Right lobe of liver (tissue), 6 donors: Measurements from ENCODE around the gene CCM2. TPM values are rescaled to one million over a fixed set of nuclear protein-coding genes. Genes with fewer than 3 reads are reported as not detected.

Source experiments
- ATAC-seq, 4 donors: fragments of 200-7000 bp; cut with Tn5 transposase; one replicate each; pipeline ENCODE4 v1.9.1; 2020; ENCODE audit warnings: mild to moderate bottlenecking in 4 of 4, moderate library complexity in 4 of 4
- DNase-seq, 3 donors: peaks; one replicate each; pipeline ENCODE4 v3.0.0-alpha.2; 2020
- H3K27ac ChIP-seq, 3 donors: fragments of 200-600 bp; one replicate each; pipeline ENCODE4 v1.8.0; 2022
- H3K27me3 ChIP-seq, 2 donors: fragments of 200-600 bp; one replicate each; pipeline ENCODE4 v1.8.0; 2022
- H3K36me3 ChIP-seq, 4 donors: fragments of 200-600 bp; sonication (generic) in 1 of 4; one replicate each; pipeline versions ENCODE4 v1.5.1 to v1.8.0; 2017 to 2022; ENCODE audit warnings: control low read depth in 1 of 4
- H3K4me1 ChIP-seq, 4 donors: fragments of 200-600 bp; sonication (generic) in 1 of 4; one replicate each; pipeline versions ENCODE4 v1.5.1 to v1.8.0; 2017 to 2022; ENCODE audit warnings: control low read depth in 1 of 4
- H3K4me3 ChIP-seq, 3 donors: fragments of 200-600 bp; one replicate each; pipeline ENCODE4 v1.8.0; 2022
- H3K9me3 ChIP-seq, 4 donors: fragments of 200-600 bp; sonication (generic) in 1 of 4; one replicate each; pipeline versions ENCODE4 v1.5.1 to v1.8.0; 2017 to 2022; ENCODE audit warnings: control low read depth in 1 of 4
- POLR2A ChIP-seq: fragments of 450-650 bp; IDR thresholded peaks from one replicate; pipeline ENCODE4 v1.6.1; 2017; ENCODE audit warnings: antibody characterized with exemption, mild to moderate bottlenecking
- WGBS: methylation state at CpG from one replicate; pipeline ENCODE4 v1.1.6; 2018; ENCODE audit warnings: low coverage, low lambda C conversion rate; ENCODE audit not compliant: insufficient coverage; ENCODE audit errors: missing lambda C conversion rate; 5-methylcytosine and 5-hydroxymethylcytosine counted together
- intact Hi-C, 2 donors: fragments of 100-400 bp; cut with DNase I; formaldehyde crosslinking; loops; one replicate each; pipeline versions ENCODE4 v1.11.2 to v1.14.1; 2022
- total RNA-seq, 6 experiments: library from RNA; depleted of rRNA in 2 of 6; stranded (reverse); fragments of >200 nt in 2 of 6; fragmentation: NEBNext Ultra II Directional in 3 of 6; extraction: Animal tissue kit (Norgen Biotek cat#: 25700) in 3 of 6; gene quantifications; one replicate each; pipeline versions ENCODE4 v1.1.0 to v1.2.4, GENCODE V29; 2016 to 2023
- TF ChIP-seq, protein P1 (sequence below), 4 donors: fragments of 200-600 bp in 3 of 4; fragments of 450-650 bp in 1 of 4; IDR thresholded peaks; one replicate each; pipeline versions ENCODE4 v1.5.1 to v1.8.0; 2016 to 2022; ENCODE audit warnings: antibody characterized with exemption in 4 of 4, mild to moderate bottlenecking in 2 of 4
- donor health status: DM: no; HTN: yes; CAD: no.
- donor health status: DM: no; HTN: no; CAD: no.
- donor health status: DM: no; HTN: no; CAD: no.
- donor health status: DM: no; HTN: yes; CAD: no.
- donor health status: DM: no; HTN: yes; CAD: no.

CCM2 gene
- total RNA-seq, 6 experiments from 2014 or later = 29.4 to 70.7 (median 37.9) TPM

DNA sequence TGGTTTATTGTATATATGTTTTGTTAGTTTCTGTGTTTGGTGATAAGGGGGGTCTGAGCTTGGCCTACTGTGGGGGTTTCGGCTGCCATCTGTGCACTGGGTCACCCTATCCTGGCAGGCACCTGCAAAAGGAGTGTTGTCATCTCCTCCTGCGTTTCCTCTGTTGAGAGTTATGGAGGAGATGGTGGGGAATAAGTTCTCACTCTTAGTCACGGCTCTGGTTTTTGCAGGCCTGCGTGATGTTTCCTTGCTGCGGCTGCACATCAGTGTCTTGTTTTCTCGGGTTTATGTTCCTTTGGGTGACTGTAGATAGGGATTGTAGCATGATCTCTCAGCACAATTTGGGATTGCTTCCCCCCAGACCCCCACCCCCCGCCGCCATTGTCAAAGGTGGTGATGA is 36.8 kb downstream of the CCM2 start:
- H3K4me3 ChIP-seq = no peak overlapping the region

DNA sequence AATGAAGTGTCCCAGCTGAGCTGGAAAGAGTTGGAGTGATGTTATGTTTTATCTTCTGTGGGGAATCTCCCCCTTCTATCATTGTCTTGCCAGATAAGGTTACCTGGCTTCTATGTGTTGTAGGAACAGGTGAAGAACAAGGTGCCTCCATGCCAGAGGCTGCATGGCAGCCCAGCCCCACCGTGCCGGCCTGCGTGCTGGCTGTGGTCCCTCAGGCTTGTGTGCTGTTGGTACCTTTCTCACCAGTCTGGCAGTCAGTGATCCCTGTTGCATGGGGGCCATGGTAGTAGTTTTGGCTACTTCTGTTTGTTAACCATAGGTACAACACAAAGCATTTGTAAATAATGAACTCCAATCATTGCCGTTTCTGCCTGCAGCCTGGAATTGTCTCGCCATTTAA is 37.9 kb downstream of the CCM2 start:
- no peaks in the 10 kb centered on the region for H3K9me3 ChIP-seq
- no peaks in the 10 kb centered on the region for H3K27me3 ChIP-seq
- TF ChIP-seq, protein P1, sequence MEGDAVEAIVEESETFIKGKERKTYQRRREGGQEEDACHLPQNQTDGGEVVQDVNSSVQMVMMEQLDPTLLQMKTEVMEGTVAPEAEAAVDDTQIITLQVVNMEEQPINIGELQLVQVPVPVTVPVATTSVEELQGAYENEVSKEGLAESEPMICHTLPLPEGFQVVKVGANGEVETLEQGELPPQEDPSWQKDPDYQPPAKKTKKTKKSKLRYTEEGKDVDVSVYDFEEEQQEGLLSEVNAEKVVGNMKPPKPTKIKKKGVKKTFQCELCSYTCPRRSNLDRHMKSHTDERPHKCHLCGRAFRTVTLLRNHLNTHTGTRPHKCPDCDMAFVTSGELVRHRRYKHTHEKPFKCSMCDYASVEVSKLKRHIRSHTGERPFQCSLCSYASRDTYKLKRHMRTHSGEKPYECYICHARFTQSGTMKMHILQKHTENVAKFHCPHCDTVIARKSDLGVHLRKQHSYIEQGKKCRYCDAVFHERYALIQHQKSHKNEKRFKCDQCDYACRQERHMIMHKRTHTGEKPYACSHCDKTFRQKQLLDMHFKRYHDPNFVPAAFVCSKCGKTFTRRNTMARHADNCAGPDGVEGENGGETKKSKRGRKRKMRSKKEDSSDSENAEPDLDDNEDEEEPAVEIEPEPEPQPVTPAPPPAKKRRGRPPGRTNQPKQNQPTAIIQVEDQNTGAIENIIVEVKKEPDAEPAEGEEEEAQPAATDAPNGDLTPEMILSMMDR (IDR thresholded peaks at IDR 0.05) = no peak
- TF ChIP-seq POLR2A = no peak
- no peak overlapping the region for H3K27ac ChIP-seq
- H3K4me1 ChIP-seq = peaks cover 0 to 28% (median 11%) of the 10 kb centered on the region in 4 donors
- WGBS = 100% methylated on average over 2 of the region's 5 CpGs
- H3K36me3 ChIP-seq = peaks cover 0 to 34% (median 14%) of the 10 kb centered on the region in 4 donors
- H3K4me3 ChIP-seq = no peak overlapping the region
- ATAC-seq (no peak), DNase-seq (no peak)
- intact Hi-C loops = no loop called here

More for the DNA sequence above, 36.8 kb downstream of the CCM2 start:
- ATAC-seq = no peak
- TF ChIP-seq, protein P1 (IDR thresholded peaks at IDR 0.05) = no peak
- no peak for TF ChIP-seq POLR2A
- no peaks in the 10 kb centered on the region for H3K9me3 ChIP-seq
- no peaks in the 10 kb centered on the region for H3K27me3 ChIP-seq
- H3K36me3 ChIP-seq = peaks cover 0 to 34% (median 12%) of the 10 kb centered on the region in 4 donors
- H3K4me1 ChIP-seq = peaks cover 0 to 28% (median 12%) of the 10 kb centered on the region in 4 donors
- DNase-seq = no peak
- intact Hi-C loops = no loop called here
- 52% methylated on average over 5 of the region's 8 CpGs for WGBS
- no peak overlapping the region for H3K27ac ChIP-seq

DNA sequence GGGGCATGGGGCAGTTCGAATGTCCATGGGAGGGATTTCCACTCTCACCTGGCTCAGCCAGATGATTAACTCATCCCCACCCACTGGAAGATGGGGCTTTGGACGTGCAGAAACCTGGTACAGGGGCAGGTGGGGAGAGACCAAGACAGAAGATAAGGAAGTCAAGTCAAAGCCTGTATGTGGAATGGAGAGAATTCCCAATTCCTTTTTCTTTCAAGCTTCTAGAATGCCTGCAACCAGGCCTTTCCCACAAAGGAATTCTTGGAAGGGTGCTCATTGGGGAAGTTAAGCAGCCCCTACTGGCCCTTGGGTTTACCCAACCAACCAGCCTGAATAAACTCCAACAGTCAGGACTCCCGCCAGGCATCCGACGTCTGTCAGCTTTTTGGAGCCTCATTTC is 39.1 kb downstream of the CCM2 start:
- Histone ChIP-seq H3K9me3 (no peaks in the 10 kb centered on the region), H3K27me3 (no peaks in the 10 kb centered on the region), H3K4me3 (no peak overlapping the region), H3K27ac (no peak overlapping the region), H3K36me3 (peaks cover 0 to 34% (median 14%) of the 10 kb centered on the region in 4 donors), H3K4me1 (peaks cover 0 to 16% (median 7%) of the 10 kb centered on the region in 4 donors)
- intact Hi-C loops = no loop called here
- WGBS = 57% methylated on average over 5 of the region's 5 CpGs
- DNase-seq (no peak), ATAC-seq (no peak)
- no peak for TF ChIP-seq POLR2A
- TF ChIP-seq, protein P1 (IDR thresholded peaks at IDR 0.05) = no peak

DNA sequence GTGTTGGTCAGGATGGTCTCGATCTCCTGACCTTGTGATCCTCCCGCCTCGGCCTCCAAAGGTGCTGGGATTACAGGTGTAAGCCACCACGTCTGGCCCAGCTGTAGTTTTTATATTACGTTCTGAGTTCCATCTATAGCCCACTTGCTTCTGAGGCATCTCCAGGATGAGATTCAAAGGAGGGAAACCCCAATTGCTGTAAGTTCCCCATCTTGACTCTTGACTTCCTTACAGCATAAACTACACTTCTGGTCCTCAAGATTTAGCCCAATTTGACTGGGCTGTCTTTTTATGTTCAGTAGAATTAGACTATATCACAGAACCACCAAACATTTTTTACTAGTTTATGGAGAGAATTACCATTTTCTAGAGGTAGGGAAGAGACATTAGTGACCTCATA is 44.3 kb downstream of the CCM2 start:
- Histone ChIP-seq H3K4me3 (no peak overlapping the region), H3K4me1 (no peaks in the 10 kb centered on the region), H3K27me3 (no peaks in the 10 kb centered on the region), H3K9me3 (no peaks in the 10 kb centered on the region), H3K36me3 (peaks cover 0 to 27% (median 11%) of the 10 kb centered on the region in 4 donors), H3K27ac (no peak overlapping the region)
- TF ChIP-seq POLR2A = no peak
- TF ChIP-seq, protein P1 (IDR thresholded peaks at IDR 0.05) = no peak
- WGBS = 78% methylated on average over 5 of the region's 5 CpGs
- intact Hi-C loops = no loop called here
- DNase-seq = no peak
- no peak for ATAC-seq

DNA sequence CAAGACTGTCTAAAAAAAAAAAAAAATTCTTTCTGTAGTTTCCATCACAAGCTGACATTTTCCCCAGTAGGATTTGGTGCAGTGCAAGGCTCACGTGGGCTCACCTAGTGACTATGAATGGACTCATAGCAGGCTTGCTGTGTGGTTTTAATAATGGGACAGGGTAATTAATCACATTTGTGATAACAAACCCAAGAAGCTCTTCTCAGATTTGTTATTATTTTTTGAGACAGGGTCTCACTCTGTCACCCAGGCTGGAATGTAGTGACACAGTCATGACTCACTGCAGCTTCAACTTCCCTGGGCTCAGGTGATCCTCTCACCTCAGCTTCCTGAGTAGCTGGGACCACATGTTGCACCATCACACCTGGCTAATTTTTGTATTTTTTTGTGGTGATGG is 48.7 kb downstream of the CCM2 start:
- ATAC-seq (no peak), DNase-seq (no peak)
- no peaks in the 10 kb centered on the region for H3K9me3 ChIP-seq
- H3K36me3 ChIP-seq = peaks cover 0 to 10% (median 0%) of the 10 kb centered on the region in 4 donors
- 100% methylated on average over 1 of the region's 1 CpG for WGBS
- intact Hi-C loops = no loop called here
- no peak overlapping the region for H3K4me3 ChIP-seq
- no peaks in the 10 kb centered on the region for H3K27me3 ChIP-seq
- H3K27ac ChIP-seq = no peak overlapping the region
- H3K4me1 ChIP-seq = no peaks in the 10 kb centered on the region
- TF ChIP-seq, protein P1 (IDR thresholded peaks at IDR 0.05) = no peak
- TF ChIP-seq POLR2A = no peak
